Measurements from ENCODE around the gene CALN1. TPM values are rescaled to one million over a fixed set of nuclear protein-coding genes. Genes with fewer than 3 reads are reported as not detected.

The CALN1 gene
- total RNA-seq, 1 experiment from 2014 or later, result not detected

- H3K27me3 ChIP-seq (replicated peaks; ENCODE audit: control insufficient read depth, insufficient read depth, low read length), result no peaks in the 10 kb centered on the region
- Mint-ChIP-seq H3K9me3 (ENCODE audit: unreplicated experiment) (peaks cover 5% of the 10 kb centered on the region), H3K4me3 (ENCODE audit: unreplicated experiment) (no peak overlapping the region), H3K4me1 (ENCODE audit: low read depth, unreplicated experiment) (no peaks in the 10 kb centered on the region), H3K27me3 (ENCODE audit: insufficient read depth, unreplicated experiment) (no peaks in the 10 kb centered on the region), H3K36me3 (ENCODE audit: insufficient read depth, unreplicated experiment) (no peaks in the 10 kb centered on the region), H3K27ac (ENCODE audit: unreplicated experiment) (no peak overlapping the region)
- intact Hi-C loops (cut with micrococcal nuclease; ENCODE audit: unreplicated experiment), result no loop called here
- TF ChIP-seq CTCF (IDR thresholded peaks at IDR 0.05; ENCODE audit: insufficient read depth in 1 of 2, low read depth in 1 of 2, low read length in 1 of 2, severe bottlenecking in 1 of 2, unreplicated experiment in 1 of 2), result no peak
- no peaks in the 10 kb centered on the region for H3K36me3 ChIP-seq (ENCODE audit: control insufficient read depth, insufficient read depth, low read length)
- H3K9me3 ChIP-seq, result no peaks in the 10 kb centered on the region; the same call in 1 of the 2 replicates
- POLR2A ChIA-PET, result no interaction called here
- BruUV-seq (replicated peaks), result no TSS peak
- no peak for DNase-seq
- no peaks in the 10 kb centered on the region for H3K4me1 ChIP-seq
- CTCF ChIA-PET, result no interaction called here
- H3K4me3 ChIP-seq (ENCODE audit: low read depth, low read length), result no peak overlapping the region
Measured at GRCh38 chr7:72243329-72243728, 168.8 kb downstream of the CALN1 start.

- Histone ChIP-seq H3K4me1 (no peaks in the 10 kb centered on the region), H3K4me3 (ENCODE audit: low read depth, low read length) (no peak overlapping the region), H3K27me3 (replicated peaks; ENCODE audit: control insufficient read depth, insufficient read depth, low read length) (no peaks in the 10 kb centered on the region), H3K36me3 (ENCODE audit: control insufficient read depth, insufficient read depth, low read length) (no peaks in the 10 kb centered on the region), H3K9me3 (no peaks in the 10 kb centered on the region)
- Mint-ChIP-seq H3K4me1 (ENCODE audit: low read depth, unreplicated experiment) (peaks cover 3% of the 10 kb centered on the region), H3K36me3 (ENCODE audit: insufficient read depth, unreplicated experiment) (peaks cover 6% of the 10 kb centered on the region), H3K4me3 (ENCODE audit: unreplicated experiment) (no peak overlapping the region), H3K27me3 (ENCODE audit: insufficient read depth, unreplicated experiment) (no peaks in the 10 kb centered on the region), H3K9me3 (ENCODE audit: unreplicated experiment) (peaks cover 14% of the 10 kb centered on the region), H3K27ac (ENCODE audit: unreplicated experiment) (no peak overlapping the region)
- ChIA-PET CTCF (no interaction called here), POLR2A (no interaction called here)
- intact Hi-C loops (cut with micrococcal nuclease; ENCODE audit: unreplicated experiment), result no loop called here
- no peak for DNase-seq
- TF ChIP-seq CTCF (IDR thresholded peaks at IDR 0.05; ENCODE audit: insufficient read depth in 1 of 2, low read depth in 1 of 2, low read length in 1 of 2, severe bottlenecking in 1 of 2, unreplicated experiment in 1 of 2), result no peak
- BruUV-seq (replicated peaks), result no TSS peak
Measured at GRCh38 chr7:72235351-72235750, 176.8 kb downstream of the CALN1 start.

- Mint-ChIP-seq H3K4me3 (ENCODE audit: unreplicated experiment) (no peak overlapping the region), H3K27ac (ENCODE audit: unreplicated experiment) (no peak overlapping the region), H3K9me3 (ENCODE audit: unreplicated experiment) (peaks cover 14% of the 10 kb centered on the region), H3K4me1 (ENCODE audit: low read depth, unreplicated experiment) (peaks cover 4% of the 10 kb centered on the region), H3K36me3 (ENCODE audit: insufficient read depth, unreplicated experiment) (peaks cover 6% of the 10 kb centered on the region), H3K27me3 (ENCODE audit: insufficient read depth, unreplicated experiment) (no peaks in the 10 kb centered on the region)
- Histone ChIP-seq H3K27me3 (replicated peaks; ENCODE audit: control insufficient read depth, insufficient read depth, low read length) (no peaks in the 10 kb centered on the region), H3K4me1 (no peaks in the 10 kb centered on the region), H3K9me3 (no peaks in the 10 kb centered on the region), H3K4me3 (ENCODE audit: low read depth, low read length) (no peak overlapping the region), H3K36me3 (ENCODE audit: control insufficient read depth, insufficient read depth, low read length) (no peaks in the 10 kb centered on the region)
- no TSS peak for BruUV-seq (replicated peaks)
- ChIA-PET CTCF (no interaction called here), POLR2A (no interaction called here)
- intact Hi-C loops (cut with micrococcal nuclease; ENCODE audit: unreplicated experiment), result no loop called here
- no peak for DNase-seq
- no peak for TF ChIP-seq CTCF (IDR thresholded peaks at IDR 0.05; ENCODE audit: insufficient read depth in 1 of 2, low read depth in 1 of 2, low read length in 1 of 2, severe bottlenecking in 1 of 2, unreplicated experiment in 1 of 2)
Measured at GRCh38 chr7:72234086-72234485, 178.1 kb downstream of the CALN1 start.

Data from Caco-2 (cell line).